Measurements from ENCODE around the gene INAFM2.

The INAFM2 gene

GRCh38 chr15:40343512-40343911 is 20.0 kb downstream of the INAFM2 start:
- no peak for DNase-seq (ENCODE audit: low read depth in 2 of 2)

DNA sequence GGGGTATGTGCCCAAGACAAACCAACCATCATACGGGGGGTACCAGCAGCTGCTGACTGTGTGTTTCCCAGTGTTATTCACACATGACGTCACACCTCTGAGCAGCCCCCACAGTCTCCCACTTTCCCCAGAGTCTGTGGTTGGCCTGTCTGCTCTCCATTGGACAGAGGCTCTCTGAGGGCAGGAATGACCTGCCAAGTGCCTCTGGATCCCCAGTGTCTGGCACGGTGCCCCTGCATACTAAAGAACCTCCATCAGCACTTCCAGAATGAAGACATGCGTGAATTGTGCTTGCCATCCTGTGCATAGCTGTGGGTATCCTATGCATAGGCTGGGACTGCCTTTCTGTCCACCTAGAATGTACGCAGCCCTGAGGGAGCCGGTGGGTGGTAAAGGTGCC is 20.7 kb downstream of the INAFM2 start:
- no peak for DNase-seq (ENCODE audit: low read depth in 2 of 2)

DNA sequence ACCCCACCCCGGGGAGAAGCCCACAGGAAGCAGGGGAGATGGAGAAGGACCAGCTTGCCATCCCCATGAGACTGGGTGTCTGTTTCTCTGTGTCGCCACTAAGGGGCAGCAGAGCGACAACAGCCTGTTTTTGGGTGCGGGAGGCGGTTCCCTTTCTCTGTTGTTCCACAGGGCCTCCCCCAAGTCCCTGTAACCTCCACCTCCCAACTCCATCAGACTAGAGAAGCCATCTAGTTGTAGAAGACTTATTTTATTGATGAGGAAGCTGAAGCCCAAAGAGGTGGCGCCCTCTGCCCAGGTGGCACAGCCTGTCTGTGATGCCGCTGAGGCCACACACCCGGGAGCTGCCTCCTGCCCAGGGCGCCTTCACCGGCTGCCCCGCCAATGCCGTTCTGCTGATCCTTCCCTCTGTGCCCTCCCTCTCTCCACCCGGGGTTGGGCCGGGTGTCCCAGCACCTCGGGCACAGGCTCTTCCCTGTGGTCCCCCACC is 21.2 kb downstream of the INAFM2 start:
- DNase-seq (ENCODE audit: low read depth in 2 of 2): peak; percentile 49 to 52

- no peak for DNase-seq (ENCODE audit: low read depth in 2 of 2)
These were observed 21.9 kb downstream of the INAFM2 start for GRCh38 chr15:40345225-40345866.

DNA sequence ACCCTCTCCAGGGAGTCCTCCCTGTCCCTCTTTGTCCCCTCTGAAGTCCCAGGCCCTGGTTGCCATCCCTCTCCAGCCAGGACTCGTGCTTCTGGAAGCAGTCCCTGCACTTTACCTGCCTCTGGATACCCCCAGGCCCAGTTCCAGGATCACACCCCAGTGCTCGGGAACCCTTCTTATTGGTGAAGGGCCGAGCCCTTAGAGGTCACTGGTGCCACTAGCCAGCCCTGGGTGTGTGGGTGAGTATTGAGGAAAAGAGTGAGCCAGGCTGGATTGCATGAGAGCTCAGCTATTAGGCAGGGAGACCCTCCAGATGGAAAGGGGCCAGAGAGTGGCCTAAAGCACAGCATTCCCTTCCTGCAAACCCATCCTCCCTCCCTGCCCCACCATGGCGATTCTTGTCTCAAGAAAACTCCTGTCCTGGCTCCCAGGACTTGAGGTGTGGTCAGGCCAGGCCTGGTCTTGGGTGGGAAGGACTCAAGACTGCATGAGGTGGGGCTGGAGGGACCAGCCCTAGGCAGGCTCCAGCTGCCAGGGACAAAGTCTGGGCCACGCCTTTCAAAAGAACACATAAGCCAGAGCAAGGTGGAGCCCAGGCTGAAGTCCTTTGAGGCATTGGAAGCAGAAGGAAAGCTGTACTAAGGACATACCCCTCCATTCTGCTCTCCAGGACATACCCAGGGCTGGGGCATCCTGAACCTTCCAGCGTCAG is 22.5 kb downstream of the INAFM2 start:
- no peak for DNase-seq (ENCODE audit: low read depth in 2 of 2)

DNA sequence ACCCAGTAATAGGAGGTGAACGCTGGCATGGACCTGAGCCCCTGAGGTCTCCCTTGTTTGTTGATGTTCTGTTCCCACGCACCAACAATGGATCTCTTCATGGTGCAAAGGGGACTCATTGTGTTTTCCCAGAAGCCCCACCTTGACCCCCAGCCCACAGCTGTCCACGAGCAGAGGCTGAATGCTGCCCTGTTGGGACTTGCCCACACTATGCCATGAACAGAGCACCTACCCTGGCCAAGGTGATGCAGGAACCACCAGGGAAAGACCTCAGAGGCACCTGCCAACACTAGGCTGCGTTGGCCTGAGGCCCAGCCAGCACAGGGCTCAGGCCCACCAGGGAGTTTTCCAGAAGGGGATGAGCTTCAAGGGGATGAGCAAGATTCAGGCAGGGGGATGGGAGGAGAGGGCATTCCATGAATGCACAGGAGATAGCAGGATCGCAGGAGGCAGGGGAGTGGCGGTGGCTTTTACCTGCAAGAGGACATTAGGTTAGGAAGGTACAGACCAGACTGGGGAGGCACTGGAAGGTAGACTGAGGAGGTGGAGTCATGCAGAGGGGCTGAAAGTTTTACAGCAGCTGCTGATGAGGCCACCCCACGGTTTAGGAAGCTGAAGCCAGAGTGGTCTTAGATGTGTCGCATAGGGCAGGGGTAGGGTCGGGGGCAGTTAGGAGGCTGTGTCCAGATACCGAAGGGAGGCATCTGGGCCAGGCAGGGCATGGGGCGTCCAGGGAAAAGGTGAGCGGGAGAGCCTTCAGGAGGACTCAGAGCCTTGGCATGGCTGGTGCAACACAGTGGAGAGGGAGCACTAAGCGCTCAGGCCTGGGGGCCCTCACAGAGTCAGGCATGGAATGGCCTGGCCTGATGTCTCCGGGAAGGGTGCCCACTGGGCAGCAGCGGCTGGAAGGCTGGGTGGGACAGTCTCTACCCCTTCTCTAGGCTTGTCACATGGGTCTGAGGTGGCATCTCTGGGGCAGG is 23.4 kb downstream of the INAFM2 start:
- no peak for DNase-seq (ENCODE audit: low read depth in 2 of 2)

- DNase-seq (ENCODE audit: low read depth in 2 of 2): no peak
These were observed 24.3 kb downstream of the INAFM2 start for GRCh38 chr15:40347559-40348473.

DNA sequence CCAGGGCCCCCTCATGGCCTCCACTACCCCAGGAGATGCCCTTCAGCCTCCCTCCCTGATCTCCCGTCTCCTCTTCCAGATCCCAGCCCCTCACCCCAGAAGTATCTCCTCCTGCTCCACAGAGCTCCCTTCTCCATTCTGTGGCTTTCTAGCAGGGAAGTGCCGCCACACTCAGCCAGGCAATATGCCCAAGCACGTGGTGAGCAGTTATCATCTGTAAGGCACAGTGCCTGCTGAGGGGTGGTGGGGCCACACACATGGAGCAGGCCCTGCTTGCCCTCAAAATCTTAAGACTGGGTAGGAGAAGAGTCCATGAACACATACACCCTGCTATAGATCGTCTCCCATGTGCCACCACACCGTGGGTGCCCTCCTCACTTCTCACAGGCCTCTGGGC is 25.0 kb downstream of the INAFM2 start:
- no peak for DNase-seq (ENCODE audit: low read depth in 2 of 2)

- no peak for DNase-seq (ENCODE audit: low read depth in 2 of 2)
These were observed 25.7 kb downstream of the INAFM2 start for GRCh38 chr15:40349163-40349562.

DNA sequence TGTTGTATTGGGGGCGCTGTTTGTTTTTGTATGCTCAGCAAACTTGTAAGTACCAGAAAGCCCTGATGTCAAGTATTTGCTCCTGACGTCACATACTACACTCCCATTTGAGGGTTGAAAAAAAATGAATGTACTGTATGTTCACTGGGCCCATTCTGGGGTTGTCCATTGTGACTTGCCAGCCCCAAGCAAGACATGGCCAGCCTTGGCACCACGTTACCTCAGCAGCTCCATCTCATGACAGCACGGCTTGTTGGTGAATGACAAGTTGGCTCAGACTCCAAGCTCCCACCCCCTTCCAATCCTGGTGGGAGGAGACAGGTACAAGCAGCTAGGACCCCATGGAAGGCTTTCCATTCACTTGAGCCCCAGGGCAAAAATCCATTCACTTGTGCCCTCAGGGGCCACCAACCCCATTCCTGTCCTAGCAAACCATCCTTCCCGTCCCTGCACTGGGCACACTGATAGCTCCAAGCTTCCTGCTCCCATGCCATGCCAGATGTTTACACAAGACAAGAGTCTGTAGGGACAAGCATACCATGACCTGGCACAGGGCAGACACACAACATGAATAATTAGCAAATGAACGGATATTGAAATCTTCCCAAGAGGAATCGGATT is 28.9 kb downstream of the INAFM2 start:
- DNase-seq (ENCODE audit: low read depth in 2 of 2): no peak

DNA sequence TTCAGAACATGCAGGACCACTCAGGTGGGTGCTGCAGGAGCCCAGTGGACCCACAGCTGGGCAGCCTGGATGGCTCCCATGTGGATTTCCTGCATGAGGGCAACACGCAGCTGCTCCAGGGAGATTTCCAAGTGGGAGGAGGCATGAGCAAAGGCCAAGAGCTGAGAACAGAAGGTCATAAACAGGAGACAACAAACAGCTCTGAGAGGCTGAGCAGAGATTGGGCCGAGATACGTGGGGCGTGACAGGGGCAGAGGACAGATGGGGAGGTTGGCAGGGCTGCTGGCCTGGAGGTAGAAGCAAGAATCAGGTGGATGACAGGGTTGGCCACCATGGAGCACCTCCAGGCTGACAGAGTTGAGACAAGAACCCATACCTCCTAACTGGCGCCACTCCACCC is 30.2 kb downstream of the INAFM2 start:
- no peak for DNase-seq (ENCODE audit: low read depth in 2 of 2)

- no peak for DNase-seq (ENCODE audit: low read depth in 2 of 2)
These were observed 31.1 kb downstream of the INAFM2 start for GRCh38 chr15:40354408-40355171.

- no peak for DNase-seq (ENCODE audit: low read depth in 2 of 2)
These were observed 32.6 kb downstream of the INAFM2 start for GRCh38 chr15:40355976-40356585.

DNA sequence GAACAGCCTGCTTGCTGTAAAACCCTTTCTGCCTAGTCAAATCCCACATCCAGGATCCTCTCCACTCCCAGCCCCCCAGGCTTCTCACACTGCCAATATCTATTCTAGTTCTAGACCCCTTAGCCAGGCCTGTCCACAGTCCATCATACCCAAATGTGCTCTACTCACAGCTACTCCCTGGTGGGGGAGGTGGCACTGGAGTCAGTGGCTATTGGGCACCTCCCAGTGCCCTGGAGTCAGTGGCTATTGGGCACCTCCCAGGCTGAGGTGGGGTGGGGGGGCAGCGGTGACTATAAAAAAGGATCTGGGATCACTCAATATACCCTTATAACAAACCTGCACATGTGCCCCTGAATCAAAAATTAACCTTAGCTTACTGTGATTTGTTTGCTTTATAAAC is 33.8 kb downstream of the INAFM2 start:
- no peak for DNase-seq (ENCODE audit: low read depth in 2 of 2)

DNA sequence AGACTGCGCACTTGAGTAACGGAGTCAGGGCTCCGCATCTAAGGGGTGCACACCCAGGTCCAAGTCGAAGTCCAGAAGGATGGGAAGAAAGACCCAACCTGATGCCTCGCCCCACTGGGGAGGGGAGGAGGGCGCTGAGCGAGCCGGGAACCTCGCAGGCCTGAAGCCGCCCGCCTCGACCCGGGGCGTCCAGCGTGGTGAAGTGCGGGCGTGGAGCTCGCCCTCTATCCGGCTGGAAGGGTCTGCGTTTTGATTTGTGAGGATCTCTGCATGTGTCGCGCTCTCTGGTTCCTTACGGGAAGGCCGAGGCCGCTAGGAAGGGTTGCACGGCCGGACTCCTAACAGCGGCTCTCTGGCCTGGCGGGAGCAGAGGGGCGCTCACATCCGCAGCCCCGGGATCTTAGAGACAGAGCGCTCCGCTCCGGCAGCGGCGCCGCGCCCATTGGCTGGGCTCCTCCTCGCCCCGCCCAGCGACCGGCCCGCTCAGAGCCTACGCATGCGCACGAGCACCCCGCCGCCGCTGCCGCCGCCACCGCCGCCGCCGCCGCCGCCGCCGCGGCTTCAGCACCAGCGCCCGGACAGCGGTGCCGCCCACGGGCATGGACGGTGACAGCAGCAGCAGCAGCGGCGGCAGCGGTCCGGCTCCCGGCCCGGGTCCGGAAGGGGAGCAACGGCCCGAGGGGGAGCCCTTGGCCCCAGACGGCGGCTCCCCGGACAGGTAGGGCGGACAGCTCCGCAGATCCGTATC is 34.4 kb downstream of the INAFM2 start, which contains the start of gene DISP2:
DISP2 (plus strand) TSS at position 497 of the 748 bp plus-strand sequence; CDS start at position 600, 103 bp downstream.
- DNase-seq (ENCODE audit: low read depth in 2 of 2): peak; percentile 65 to 81

DNA sequence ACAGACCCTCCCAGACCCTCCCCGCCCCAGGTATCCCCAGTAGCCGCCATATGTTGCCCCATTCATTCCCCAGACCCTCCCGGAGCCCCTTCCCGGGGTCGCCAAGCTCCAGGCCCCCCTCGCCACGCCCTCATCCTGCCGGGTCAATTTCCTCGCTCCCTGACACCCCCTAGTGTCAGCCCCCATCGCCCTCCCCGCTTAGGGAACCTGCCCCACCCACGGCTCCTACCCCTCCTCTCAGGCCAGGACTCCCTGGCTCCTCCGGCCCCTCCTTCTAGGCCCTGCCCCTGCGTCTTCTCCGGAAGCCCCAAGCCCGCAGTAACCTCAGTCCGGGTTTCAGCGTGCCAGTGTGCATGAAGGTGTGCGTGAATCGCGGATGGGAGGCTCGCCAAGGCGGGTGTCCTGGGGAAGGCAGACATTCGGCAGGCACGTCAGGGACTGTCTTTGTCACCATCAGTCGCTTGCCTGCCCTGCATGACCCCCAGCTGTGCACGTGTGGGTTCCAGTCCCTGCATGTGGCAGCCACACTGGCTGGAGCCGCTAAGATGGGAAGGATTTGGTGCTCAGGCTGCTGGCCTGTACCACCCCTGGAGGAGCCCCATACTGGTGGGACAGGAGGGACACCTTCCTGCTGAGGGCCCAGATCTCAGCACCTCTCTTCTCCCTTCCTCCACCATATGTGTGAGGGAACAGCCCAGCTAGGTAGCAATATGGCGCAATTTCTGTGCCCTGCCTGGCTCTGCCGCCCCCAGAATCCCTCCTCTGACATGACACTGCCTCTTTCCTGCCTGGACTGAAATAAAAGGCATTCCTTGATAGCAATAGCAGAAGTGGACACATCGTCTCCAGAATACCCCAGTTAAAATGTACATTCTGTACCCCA is 35.2 kb downstream of the INAFM2 start:
- DNase-seq (ENCODE audit: low read depth in 2 of 2): peak; percentile 13 to 43

DNA sequence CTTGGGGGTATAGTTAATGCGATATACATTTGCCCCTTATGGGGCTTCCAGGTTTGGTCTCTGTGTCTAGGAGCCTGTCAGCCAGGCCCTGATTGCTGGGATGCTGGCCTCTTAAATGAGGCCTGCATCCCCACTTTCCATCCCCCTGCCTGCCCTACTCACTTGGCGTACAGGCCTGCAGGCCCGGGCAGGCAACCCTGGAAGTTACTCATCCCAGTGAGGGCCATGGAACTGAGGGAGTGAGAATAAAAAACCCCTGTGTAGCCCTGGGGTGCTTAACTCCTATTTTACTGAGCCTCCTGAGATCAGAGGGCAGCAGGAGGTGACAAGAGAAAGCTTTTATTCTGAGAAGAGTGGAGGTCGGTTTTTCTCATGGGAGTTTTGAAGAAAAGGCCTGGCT is 36.5 kb downstream of the INAFM2 start:
- DNase-seq (ENCODE audit: low read depth in 2 of 2): no peak

DNA sequence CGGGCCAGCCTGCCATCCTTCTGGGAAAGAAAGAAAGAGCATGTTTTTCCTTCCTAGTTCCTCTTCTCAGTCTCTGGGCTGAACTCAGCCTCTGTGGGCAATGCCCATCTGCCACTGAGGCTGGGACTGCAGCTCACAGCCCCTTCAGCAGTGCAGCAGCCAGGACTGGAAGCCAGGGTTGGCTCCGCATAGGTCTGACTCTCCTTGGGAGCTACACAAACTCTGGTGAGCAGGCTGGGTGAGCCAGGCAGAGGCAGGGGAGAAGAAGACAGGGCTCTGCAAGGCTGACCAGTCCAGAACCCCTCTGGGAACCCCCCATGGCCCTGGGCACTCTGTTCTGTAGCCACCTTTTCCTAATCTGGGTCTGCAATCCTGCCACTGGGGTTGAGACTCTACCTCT is 38.1 kb downstream of the INAFM2 start:
- no peak for DNase-seq (ENCODE audit: low read depth in 2 of 2)
